HCT116 (cell line): Measurements from ENCODE around the gene POLD1. TPM values are rescaled to one million over a fixed set of nuclear protein-coding genes. Genes with fewer than 3 reads are reported as not detected.

Experiments
- ATAC-seq: fragments of 200-7000 bp; cut with Tn5 transposase; 2 replicates; pipeline ENCODE4 v1.9.1; 2020; ENCODE audit warnings: mild to moderate bottlenecking, moderate library complexity
- BruUV-seq: library from RNA; stranded (reverse); fragments of 400-500 nt; replicated peaks from 2 replicates; lab custom pipeline; 2021; lab: Mats Ljungman, UMichigan
- CTCF ChIA-PET: fragments of 300-600 bp; sonication (Branson Sonifier 250); formaldehyde crosslinking; loops from one replicate; lab custom pipeline; 2021; ENCODE audit warnings: antibody characterized with exemption; lab: Charles Lee
- POLR2A ChIA-PET: fragments of 300-600, 350-600 bp; sonication (Branson Sonifier 250); formaldehyde crosslinking; loops from one replicate; lab custom pipeline; 2021; ENCODE audit warnings: antibody characterized with exemption; lab: Charles Lee
- RAD21 ChIA-PET, 2 experiments: fragments of 300-600 bp; sonication (Branson Sonifier 250); formaldehyde crosslinking; loops; one replicate each; lab custom pipeline; 2023; ENCODE audit warnings: low total read pairs in 2 of 2; ENCODE audit not compliant: uncharacterized antibody in 2 of 2, unreplicated experiment in 2 of 2, low non-redundant PET in 1 of 2; lab: Charles Lee
- DNase-seq: peaks from one replicate; pipeline ENCODE4 v3.0.0-alpha.2; 2010; ENCODE audit warnings: low read depth, low spot score
- H2AFZ ChIP-seq: fragments of 200-600 bp; shearing (Covaris generic), sonication (generic); 2 replicates; pipeline ENCODE4 v1.6.1; 2017; ENCODE audit warnings: low read depth, mixed run types, mixed read lengths, antibody characterized with exemption, low read length; ENCODE audit not compliant: poor library complexity, severe bottlenecking
- H3K27ac ChIP-seq: 2 replicates; pipeline ENCODE4 v1.5.1; 2012; ENCODE audit warnings: low read depth, low read length
- H3K27me3 ChIP-seq: fragments of 200-600 bp; sonication (generic); 2 replicates; pipeline ENCODE4 v1.6.1; 2016; ENCODE audit warnings: mixed run types, low read length, mixed read lengths; ENCODE audit not compliant: insufficient read depth
- H3K36me3 ChIP-seq, 2 experiments: fragments of 200-500 bp in 1 of 2; fragments of 200-600 bp in 1 of 2; sonication (Bioruptor generic) in 1 of 2; sonication (generic) in 1 of 2; 2 replicates each; pipeline versions ENCODE4 v1.5.1 to v1.6.1; 2014 to 2016; ENCODE audit warnings: low read length in 2 of 2, inconsistent platforms in 1 of 2, mixed read lengths in 1 of 2, mixed run types in 1 of 2; ENCODE audit not compliant: insufficient read depth in 2 of 2, control insufficient read depth in 1 of 2
- H3K4me1 ChIP-seq, 2 experiments: fragments of 200-600 bp in 1 of 2; sonication (generic) in 1 of 2; 2 replicates each; pipeline versions ENCODE4 v1.5.1 to v1.6.1; 2012 to 2017; ENCODE audit warnings: low read length in 2 of 2, inconsistent platforms in 1 of 2, mild to moderate bottlenecking in 1 of 2, mixed read lengths in 1 of 2, mixed run types in 1 of 2, moderate library complexity in 1 of 2; ENCODE audit not compliant: insufficient read depth in 2 of 2, control insufficient read depth in 1 of 2
- H3K4me2 ChIP-seq: fragments of 200-600 bp; sonication (generic); 2 replicates; pipeline ENCODE4 v1.6.1; 2017; ENCODE audit warnings: mixed run types, low read length, mixed read lengths
- H3K4me3 ChIP-seq, 2 experiments: fragments of 200-600 bp in 1 of 2; sonication (generic) in 1 of 2; replicated peaks in 1 of 2; 2 replicates each; pipeline ENCODE4 v1.5.1; 2011 to 2016; ENCODE audit warnings: low read length in 2 of 2, control low read depth in 1 of 2, low read depth in 1 of 2, mild to moderate bottlenecking in 1 of 2, mixed read lengths in 1 of 2, mixed run types in 1 of 2
- H3K79me2 ChIP-seq: fragments of 200-600 bp; sonication (generic); 2 replicates; pipeline ENCODE4 v1.6.1; 2017; ENCODE audit warnings: mild to moderate bottlenecking, mixed run types, low read length, moderate library complexity, mixed read lengths; ENCODE audit not compliant: insufficient read depth
- H3K9ac ChIP-seq: fragments of 200-600 bp; sonication (generic); 2 replicates; pipeline ENCODE4 v1.6.1; 2016; ENCODE audit warnings: low read length, mixed read lengths
- H3K9me2 ChIP-seq: fragments of 200-600 bp; sonication (generic), shearing (Covaris generic); 2 replicates; pipeline ENCODE4 v1.6.1; 2017; ENCODE audit warnings: mixed run types, mild to moderate bottlenecking, moderate library complexity; ENCODE audit not compliant: insufficient read depth
- H3K9me3 ChIP-seq, 2 experiments: fragments of 200-500 bp in 1 of 2; fragments of 200-600 bp in 1 of 2; sonication (Bioruptor generic) in 1 of 2; sonication (generic) in 1 of 2; 2 replicates each; pipeline ENCODE4 v1.6.1; 2014 to 2017; ENCODE audit warnings: low read length in 2 of 2, mixed read lengths in 2 of 2, inconsistent platforms in 1 of 2, low read depth in 1 of 2, mild to moderate bottlenecking in 1 of 2, mixed run types in 1 of 2, moderate library complexity in 1 of 2; ENCODE audit not compliant: control insufficient read depth in 1 of 2, insufficient read depth in 1 of 2
- H4K20me1 ChIP-seq: fragments of 200-600 bp; sonication (generic), shearing (Covaris generic); 2 replicates; pipeline ENCODE4 v1.6.1; 2017; ENCODE audit warnings: mixed run types, mild to moderate bottlenecking, moderate library complexity; ENCODE audit not compliant: insufficient read depth
- ATF3 ChIP-seq: IDR thresholded peaks from 2 replicates; pipeline ENCODE4 v1.6.1; 2012
- CBX3 ChIP-seq: IDR thresholded peaks from 2 replicates; pipeline ENCODE4 v1.6.1; 2012; ENCODE audit warnings: low read depth
- CTCF ChIP-seq, 3 experiments: fragments of 200-600 bp in 1 of 3; sonication (generic) in 1 of 3; IDR thresholded peaks in 2 of 3; conservative IDR thresholded peaks in 1 of 3; 2 replicates each; pipeline ENCODE4 v1.5.1; 2012 to 2017; ENCODE audit warnings: low read depth in 2 of 3, low read length in 2 of 3, antibody characterized with exemption in 1 of 3, borderline replicate concordance in 1 of 3, control low read depth in 1 of 3, mild to moderate bottlenecking in 1 of 3, mixed read lengths in 1 of 3, mixed run types in 1 of 3, moderate library complexity in 1 of 3; ENCODE audit not compliant: insufficient read depth in 1 of 3
- EGR1 ChIP-seq: IDR thresholded peaks from 2 replicates; pipeline ENCODE4 v1.6.1; 2012; ENCODE audit warnings: low read depth
- ELF1 ChIP-seq: IDR thresholded peaks from 2 replicates; pipeline ENCODE4 v1.6.1; 2012; ENCODE audit warnings: low read depth, borderline replicate concordance
- FOSL1 ChIP-seq: IDR thresholded peaks from 2 replicates; pipeline ENCODE4 v1.6.1; 2012; ENCODE audit warnings: low read depth
- JUND ChIP-seq: IDR thresholded peaks from 2 replicates; pipeline ENCODE4 v1.6.1; 2012
- RAD21 ChIP-seq: IDR thresholded peaks from 2 replicates; pipeline ENCODE4 v1.6.1; 2012; ENCODE audit warnings: low read depth, mild to moderate bottlenecking
- SIN3A ChIP-seq: IDR thresholded peaks from 2 replicates; pipeline ENCODE4 v1.6.1; 2012; ENCODE audit warnings: low read depth
- SP1 ChIP-seq: IDR thresholded peaks from 2 replicates; pipeline ENCODE4 v1.6.1; 2012; ENCODE audit warnings: low read depth
- SRF ChIP-seq: IDR thresholded peaks from 2 replicates; pipeline ENCODE4 v1.6.1; 2012; ENCODE audit warnings: low read depth
- YY1 ChIP-seq: IDR thresholded peaks from 2 replicates; pipeline ENCODE4 v1.6.1; 2011; ENCODE audit warnings: low read length, low read depth, moderate library complexity, mild to moderate bottlenecking; ENCODE audit not compliant: insufficient replicate concordance; ENCODE audit errors: extremely low read depth
- ZBTB33 ChIP-seq: IDR thresholded peaks from 2 replicates; pipeline ENCODE4 v1.6.1; 2011; ENCODE audit warnings: mild to moderate bottlenecking, low read length, moderate library complexity; ENCODE audit not compliant: insufficient replicate concordance; ENCODE audit errors: extremely low read depth
- ZFX ChIP-seq: fragments of 450-650 bp; IDR thresholded peaks from 2 replicates; pipeline ENCODE4 v1.6.1; 2017
- ZNF274 ChIP-seq: fragments of 200-500 bp; sonication (Bioruptor generic); IDR thresholded peaks from 2 replicates; pipeline ENCODE4 v1.6.1; 2014; ENCODE audit warnings: mild to moderate bottlenecking, low read depth, low read length, inconsistent platforms
- intact Hi-C: fragments of 100-400 bp; cut with micrococcal nuclease; formaldehyde crosslinking; loops from 2 replicates; pipeline ENCODE4 v1.10.0; 2022
- total RNA-seq: library from RNA; stranded (reverse); gene quantifications from one replicate; pipeline ENCODE4 v1.2.1, GENCODE V29; 2021; ENCODE audit not compliant: unreplicated experiment

POLD1 gene
- total RNA-seq, 1 experiment from 2014 or later: 122 TPM

- Histone ChIP-seq H3K9me2 (no peaks in the 10 kb centered on the region), H3K4me1 (peaks cover 6 to 17% of the 10 kb centered on the region in 2 experiments), H3K9ac (no peak overlapping the region), H3K36me3 (no peaks in the 10 kb centered on the region), H4K20me1 (no peaks in the 10 kb centered on the region), H3K27ac (no peak overlapping the region), H3K9me3 (no peaks in the 10 kb centered on the region), H3K27me3 (no peaks in the 10 kb centered on the region), H3K4me3 (no peak overlapping the region), H3K4me2 (no peak overlapping the region), H2AFZ (no peak overlapping the region), H3K79me2 (no peaks in the 10 kb centered on the region)
- RAD21 ChIA-PET: no interaction called here
- intact Hi-C loops: no loop called here
- ATAC-seq (no peak), DNase-seq (no peak)
- no TSS peak for BruUV-seq
- POLR2A ChIA-PET: no interaction called here
- CTCF ChIA-PET: no interaction called here
- TF ChIP-seq ELF1: no peak
- no peak for TF ChIP-seq EGR1
- no peak for TF ChIP-seq FOSL1
- no peak for TF ChIP-seq SP1
- no peak for TF ChIP-seq ZNF274
- no peak for TF ChIP-seq RAD21
- TF ChIP-seq CTCF (IDR thresholded peaks at IDR 0.05 in 2 of 3, conservative IDR thresholded peaks at IDR 0.05 in 1 of 3; ENCODE audit: borderline replicate concordance in 1 of 3, insufficient read depth in 1 of 3, low read depth in 2 of 3, low read length in 2 of 3): no peak
- TF ChIP-seq JUND: no peak
- TF ChIP-seq SRF: no peak
- TF ChIP-seq ZBTB33: no peak
- TF ChIP-seq ZFX: no peak
- TF ChIP-seq YY1: no peak
- no peak for TF ChIP-seq CBX3
- no peak for TF ChIP-seq ATF3
- no peak for TF ChIP-seq SIN3A
Observed at GRCh38 chr19:50427997-50428425, 43.9 kb downstream of the POLD1 start.
